Activated B cell treated with CpG ODN at 0.5 μM for 24 hours (primary cell): ENCODE results near the gene PTPRD. TPM values are rescaled to one million over a fixed set of nuclear protein-coding genes. Genes with fewer than 3 reads are reported as not detected.

Experiments
- ATAC-seq: fragments of 200-7000 bp; cut with Tn5 transposase; one replicate; pipeline ENCODE4 v1.10.0; 2021; ENCODE audit warnings: low read depth, mild to moderate bottlenecking, moderate library complexity
- CTCF ChIA-PET: fragments of 350-600 bp; sonication (Branson Sonifier 250); formaldehyde crosslinking; loops from one replicate; lab custom pipeline; 2021; ENCODE audit warnings: antibody characterized with exemption; lab: Charles Lee
- POLR2A ChIA-PET: fragments of 350-600 bp; sonication (Branson Sonifier 250); formaldehyde crosslinking; loops from one replicate; lab custom pipeline; 2021; ENCODE audit warnings: antibody characterized with exemption; lab: Charles Lee
- DNase-seq: peaks from one replicate; pipeline ENCODE4 v3.0.0; 2022
- H3K27ac Mint-ChIP-seq: one replicate; pipeline ENCODE4 v1.8.0; 2020; ENCODE audit warnings: mixed read lengths
- H3K27me3 Mint-ChIP-seq: one replicate; pipeline ENCODE4 v1.8.0; 2021; ENCODE audit warnings: mixed read lengths
- H3K36me3 Mint-ChIP-seq: one replicate; pipeline ENCODE4 v1.8.0; 2021; ENCODE audit warnings: low read depth, mixed read lengths
- H3K4me1 Mint-ChIP-seq: one replicate; pipeline ENCODE4 v1.8.0; 2021; ENCODE audit warnings: mixed read lengths
- H3K4me3 Mint-ChIP-seq: one replicate; pipeline ENCODE4 v1.8.0; 2020; ENCODE audit warnings: mild to moderate bottlenecking, mixed read lengths
- H3K9me3 Mint-ChIP-seq: one replicate; pipeline ENCODE4 v1.8.0; 2020; ENCODE audit warnings: mixed read lengths
- intact Hi-C: fragments of 100-400 bp; cut with micrococcal nuclease; formaldehyde crosslinking; loops from one replicate; pipeline ENCODE4 v1.15.1; 2024
- total RNA-seq: library from RNA; stranded (reverse); gene quantifications from 2 replicates; pipeline ENCODE4 v1.2.3, GENCODE V29; 2022
- TF ChIP-seq, protein P1 (sequence below): fragments of 200-600 bp; IDR thresholded peaks from one replicate; pipeline ENCODE4 v1.8.0; 2022; ENCODE audit warnings: antibody characterized with exemption, mild to moderate bottlenecking

Gene PTPRD
- total RNA-seq, 1 donor from 2014 or later = 0.04 TPM

DNA sequence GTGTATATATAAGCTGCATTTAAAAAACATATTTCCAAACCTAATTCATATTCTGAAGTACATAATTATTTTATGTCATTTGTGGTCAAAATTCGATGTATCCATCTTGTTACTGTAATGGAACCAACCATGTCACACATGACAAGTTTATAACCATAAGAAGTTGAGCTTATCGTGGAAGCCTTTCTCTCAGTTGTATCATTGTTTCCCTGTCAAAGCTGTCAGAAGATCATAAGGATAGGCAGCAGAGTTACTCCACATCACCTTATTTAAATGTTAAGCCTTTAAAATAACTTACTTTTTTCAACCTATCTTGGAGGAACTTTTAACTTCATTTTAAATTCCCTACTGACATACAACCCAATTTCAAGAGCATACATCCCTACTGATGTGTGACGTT lies 841.5 kb downstream of the PTPRD start:
- Mint-ChIP-seq H3K4me3 (no peak overlapping the region), H3K36me3 (no peaks in the 10 kb centered on the region), H3K27me3 (peaks cover 1% of the 10 kb centered on the region), H3K27ac (no peak overlapping the region), H3K4me1 (no peaks in the 10 kb centered on the region), H3K9me3 (no peaks in the 10 kb centered on the region)
- intact Hi-C loops = no loop called here
- POLR2A ChIA-PET = no interaction called here
- ATAC-seq = no peak
- TF ChIP-seq, protein P1, sequence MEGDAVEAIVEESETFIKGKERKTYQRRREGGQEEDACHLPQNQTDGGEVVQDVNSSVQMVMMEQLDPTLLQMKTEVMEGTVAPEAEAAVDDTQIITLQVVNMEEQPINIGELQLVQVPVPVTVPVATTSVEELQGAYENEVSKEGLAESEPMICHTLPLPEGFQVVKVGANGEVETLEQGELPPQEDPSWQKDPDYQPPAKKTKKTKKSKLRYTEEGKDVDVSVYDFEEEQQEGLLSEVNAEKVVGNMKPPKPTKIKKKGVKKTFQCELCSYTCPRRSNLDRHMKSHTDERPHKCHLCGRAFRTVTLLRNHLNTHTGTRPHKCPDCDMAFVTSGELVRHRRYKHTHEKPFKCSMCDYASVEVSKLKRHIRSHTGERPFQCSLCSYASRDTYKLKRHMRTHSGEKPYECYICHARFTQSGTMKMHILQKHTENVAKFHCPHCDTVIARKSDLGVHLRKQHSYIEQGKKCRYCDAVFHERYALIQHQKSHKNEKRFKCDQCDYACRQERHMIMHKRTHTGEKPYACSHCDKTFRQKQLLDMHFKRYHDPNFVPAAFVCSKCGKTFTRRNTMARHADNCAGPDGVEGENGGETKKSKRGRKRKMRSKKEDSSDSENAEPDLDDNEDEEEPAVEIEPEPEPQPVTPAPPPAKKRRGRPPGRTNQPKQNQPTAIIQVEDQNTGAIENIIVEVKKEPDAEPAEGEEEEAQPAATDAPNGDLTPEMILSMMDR = no peak
- DNase-seq = no peak
- CTCF ChIA-PET = no interaction called here

DNA sequence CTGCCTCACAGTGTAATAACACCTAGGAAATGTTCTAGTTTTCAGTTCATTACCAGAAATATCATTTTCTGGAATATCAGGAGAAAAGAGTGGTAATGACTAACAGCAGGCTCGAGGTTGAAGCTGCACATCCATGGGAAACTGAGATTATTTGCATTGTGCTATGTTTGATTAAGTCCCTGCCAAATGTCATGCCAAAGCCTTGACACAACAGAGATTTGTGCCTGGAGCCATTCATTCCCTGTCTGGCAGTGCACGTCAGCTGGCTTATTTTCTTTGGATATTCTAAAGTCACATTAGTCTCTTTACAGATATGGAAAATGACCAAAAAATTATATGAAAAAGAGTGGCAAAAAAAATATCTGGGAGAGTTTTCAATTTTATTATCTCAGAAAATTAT lies 848.0 kb downstream of the PTPRD start:
- H3K27ac Mint-ChIP-seq = no peak overlapping the region
- no peaks in the 10 kb centered on the region for H3K4me1 Mint-ChIP-seq
- no peaks in the 10 kb centered on the region for H3K9me3 Mint-ChIP-seq
- TF ChIP-seq, protein P1 = no peak
- ATAC-seq (no peak), DNase-seq (no peak)
- H3K4me3 Mint-ChIP-seq = no peak overlapping the region
- intact Hi-C loops = no loop called here
- H3K36me3 Mint-ChIP-seq = no peaks in the 10 kb centered on the region
- ChIA-PET POLR2A (no interaction called here), CTCF (no interaction called here)
- peaks cover 3% of the 10 kb centered on the region for H3K27me3 Mint-ChIP-seq

DNA sequence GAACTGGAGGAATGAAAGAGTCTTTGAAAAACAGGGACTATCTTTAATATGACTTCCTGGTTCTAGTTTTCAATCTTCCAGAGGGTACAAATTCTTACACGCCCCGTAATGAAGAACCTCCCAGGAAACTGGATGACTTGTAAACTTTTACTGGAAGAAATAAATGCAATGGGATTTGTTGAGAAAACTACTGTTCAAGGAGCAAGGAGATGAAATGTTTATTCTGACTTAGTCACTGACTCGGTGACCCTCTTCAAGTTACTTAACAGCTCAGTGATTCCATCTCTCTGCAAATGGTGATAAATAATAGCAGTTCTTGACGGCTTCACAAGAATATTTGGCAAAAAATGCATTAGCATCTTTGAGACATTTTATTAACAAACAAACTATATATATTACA lies 858.6 kb downstream of the PTPRD start:
- intact Hi-C loops = no loop called here
- H3K36me3 Mint-ChIP-seq = no peaks in the 10 kb centered on the region
- TF ChIP-seq, protein P1 = no peak
- H3K27ac Mint-ChIP-seq = no peak overlapping the region
- ChIA-PET CTCF (no interaction called here), POLR2A (no interaction called here)
- DNase-seq (no peak), ATAC-seq (no peak)
- H3K9me3 Mint-ChIP-seq = no peaks in the 10 kb centered on the region
- peaks cover 5% of the 10 kb centered on the region for H3K27me3 Mint-ChIP-seq
- H3K4me3 Mint-ChIP-seq = no peak overlapping the region
- no peaks in the 10 kb centered on the region for H3K4me1 Mint-ChIP-seq

DNA sequence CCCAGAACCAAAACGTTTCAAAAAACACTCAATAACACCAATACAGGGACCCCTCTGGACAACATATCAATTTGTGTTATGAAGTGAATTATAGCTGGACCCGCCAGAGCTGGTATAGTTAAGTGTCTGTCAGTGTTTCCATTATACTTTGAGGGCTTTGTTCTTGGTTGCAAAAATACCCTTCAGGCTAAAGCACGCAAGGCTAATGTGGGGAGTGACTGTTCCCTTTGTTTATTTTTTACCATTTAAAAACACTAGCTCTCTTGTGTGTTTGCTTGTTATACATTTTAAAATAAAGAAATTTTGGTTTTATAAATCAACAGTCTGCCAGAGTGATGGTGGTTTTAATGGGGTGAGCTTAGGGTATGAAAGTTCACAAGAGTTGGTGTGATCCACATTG lies 859.5 kb downstream of the PTPRD start:
- intact Hi-C loops = no loop called here
- H3K36me3 Mint-ChIP-seq = no peaks in the 10 kb centered on the region
- H3K4me3 Mint-ChIP-seq = no peak overlapping the region
- H3K27me3 Mint-ChIP-seq = peaks cover 3% of the 10 kb centered on the region
- TF ChIP-seq, protein P1 = no peak
- H3K9me3 Mint-ChIP-seq = no peaks in the 10 kb centered on the region
- ChIA-PET CTCF (no interaction called here), POLR2A (no interaction called here)
- ATAC-seq (no peak), DNase-seq (no peak)
- H3K27ac Mint-ChIP-seq = no peak overlapping the region
- H3K4me1 Mint-ChIP-seq = no peaks in the 10 kb centered on the region

DNA sequence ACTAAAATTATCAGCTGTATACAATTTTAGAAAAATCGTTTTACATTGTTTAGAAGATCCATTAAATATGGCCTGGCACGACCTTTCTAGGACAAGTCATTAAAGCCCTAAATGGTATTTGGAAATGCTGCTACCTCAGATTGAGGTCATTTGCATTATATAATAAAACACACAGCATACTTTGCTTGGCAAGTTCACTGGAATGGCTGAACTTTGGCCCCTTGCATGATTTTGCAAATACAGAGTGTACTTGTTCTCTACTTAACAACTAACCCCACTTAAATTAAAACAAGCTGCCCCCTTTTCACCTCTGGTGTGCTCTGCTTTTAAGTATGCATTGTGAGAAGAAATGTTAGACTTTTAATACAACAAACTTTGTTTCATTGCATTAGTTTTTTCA lies 860.1 kb downstream of the PTPRD start:
- no peak overlapping the region for H3K27ac Mint-ChIP-seq
- CTCF ChIA-PET = no interaction called here
- POLR2A ChIA-PET = no interaction called here
- no peaks in the 10 kb centered on the region for H3K36me3 Mint-ChIP-seq
- TF ChIP-seq, protein P1 = no peak
- peaks cover 3% of the 10 kb centered on the region for H3K27me3 Mint-ChIP-seq
- H3K4me1 Mint-ChIP-seq = no peaks in the 10 kb centered on the region
- H3K9me3 Mint-ChIP-seq = no peaks in the 10 kb centered on the region
- intact Hi-C loops = no loop called here
- no peak overlapping the region for H3K4me3 Mint-ChIP-seq
- DNase-seq (no peak), ATAC-seq (no peak)
